Measurements from ENCODE around the gene PAPOLG.
"Not testable (repeated sequence)": the region's sequence is repeated elsewhere in the genome, so short reads cannot be mapped to it uniquely, and the experiment has no call there.

Gene PAPOLG

GRCh38 chr2:60775048-60775639 is 19.1 kb downstream of the PAPOLG start:
- DNase-seq (ENCODE audit: low spot score), result no peak

- DNase-seq (ENCODE audit: low spot score), result no peak
Measured at GRCh38 chr2:60778352-60778751, 22.3 kb downstream of the PAPOLG start.

- no peak for DNase-seq (ENCODE audit: low spot score)
Measured at GRCh38 chr2:60779426-60779825, 23.4 kb downstream of the PAPOLG start.

GRCh38 chr2:60780721-60781120 is 24.7 kb downstream of the PAPOLG start:
- no peak for DNase-seq (ENCODE audit: low spot score)

- DNase-seq (ENCODE audit: low spot score), result no peak
Measured at GRCh38 chr2:60793169-60793568, 37.1 kb downstream of the PAPOLG start.

GRCh38 chr2:60794271-60794863 is 38.3 kb downstream of the PAPOLG start:
- DNase-seq (ENCODE audit: low spot score), result peak; percentile 28

- DNase-seq (ENCODE audit: low spot score), result no peak
Measured at GRCh38 chr2:60796573-60797509, 40.8 kb downstream of the PAPOLG start.

GRCh38 chr2:60804473-60804872 is 48.4 kb downstream of the PAPOLG start:
- DNase-seq (ENCODE audit: low spot score), result no peak

GRCh38 chr2:60806595-60806987 is 50.5 kb downstream of the PAPOLG start:
- no peak for DNase-seq (ENCODE audit: low spot score)

- peak; percentile 41 for DNase-seq (ENCODE audit: low spot score)
Measured at GRCh38 chr2:60806988-60807681, 51.1 kb downstream of the PAPOLG start.

GRCh38 chr2:60808330-60808801 is 52.3 kb downstream of the PAPOLG start:
- no peak for DNase-seq (ENCODE audit: low spot score)

- no peak for DNase-seq (ENCODE audit: low spot score)
Measured at GRCh38 chr2:60811491-60812375, 55.7 kb downstream of the PAPOLG start.

- DNase-seq (ENCODE audit: low spot score), result not testable (repeated sequence)
Measured at GRCh38 chr2:60817191-60817590, 61.1 kb downstream of the PAPOLG start.

- no peak for DNase-seq (ENCODE audit: low spot score)
Measured at GRCh38 chr2:60818272-60818671, 62.2 kb downstream of the PAPOLG start.

GRCh38 chr2:60819155-60819862 is 63.2 kb downstream of the PAPOLG start:
- DNase-seq (ENCODE audit: low spot score), result no peak

- no peak for DNase-seq (ENCODE audit: low spot score)
Measured at GRCh38 chr2:60819936-60820335, 63.9 kb downstream of the PAPOLG start.

- no peak for DNase-seq (ENCODE audit: low spot score)
Measured at GRCh38 chr2:60820416-60821132, 64.5 kb downstream of the PAPOLG start.

- no peak for DNase-seq (ENCODE audit: low spot score)
Measured at GRCh38 chr2:60821133-60821469, 65.0 kb downstream of the PAPOLG start.

GRCh38 chr2:60821587-60822302 is 65.7 kb downstream of the PAPOLG start:
- no peak for DNase-seq (ENCODE audit: low spot score)

Data from iPS-NIHi11 (cell line).